ENCODE results near the gene IFI27L1. TPM values are rescaled to one million over a fixed set of nuclear protein-coding genes. Genes with fewer than 3 reads are reported as not detected.

The IFI27L1 gene
- total RNA-seq, 3 donors from 2014 or later (not counting 1 experiment from before 2014, with no cell fraction given), result 10.1 to 15.1 (median 12.1) TPM

- DNase-seq (no peak), ATAC-seq (no peak)
- Histone ChIP-seq H3K27ac (ENCODE audit: low read length) (no peak overlapping the region), H3K9me3 (ENCODE audit: control insufficient read depth, insufficient read depth, low read length) (peaks cover 5% of the 10 kb centered on the region), H3K27me3 (ENCODE audit: control insufficient read depth, insufficient read depth, low read length) (peaks cover 8% of the 10 kb centered on the region), H3K4me3 (ENCODE audit: low read length) (no peak overlapping the region), H3K36me3 (ENCODE audit: control insufficient read depth, insufficient read depth, low read length) (no peaks in the 10 kb centered on the region), H3K4me1 (ENCODE audit: control insufficient read depth, insufficient read depth, low read length) (no peaks in the 10 kb centered on the region)
- intact Hi-C loops (cut with micrococcal nuclease), result no loop called here
- H3K27ac Mint-ChIP-seq, result no peak overlapping the region
- peaks cover under 1% of the 10 kb centered on the region in 2 donors for H3K4me1 Mint-ChIP-seq
- H3K36me3 Mint-ChIP-seq, result no peaks in the 10 kb centered on the region
- peaks cover 20 to 31% of the 10 kb centered on the region in 2 donors for H3K27me3 Mint-ChIP-seq (ENCODE audit: low read depth in 2 of 2)
- no peaks in the 10 kb centered on the region for H3K9me3 Mint-ChIP-seq
- H3K4me3 Mint-ChIP-seq, result no peak overlapping the region
- TF ChIP-seq CTCF (IDR thresholded peaks at IDR 0.05), result no peak
- WGBS (ENCODE audit: insufficient coverage), result 70% methylated on average over 4 of the region's 4 CpGs
These were observed 54.4 kb downstream of the IFI27L1 start for GRCh38 chr14:94135476-94135875.

- Mint-ChIP-seq H3K36me3 (no peaks in the 10 kb centered on the region), H3K27ac (no peak overlapping the region), H3K9me3 (no peaks in the 10 kb centered on the region), H3K27me3 (ENCODE audit: low read depth in 2 of 2) (peaks cover 20 to 31% of the 10 kb centered on the region in 2 donors), H3K4me1 (no peaks in the 10 kb centered on the region), H3K4me3 (no peak overlapping the region)
- Histone ChIP-seq H3K9me3 (ENCODE audit: control insufficient read depth, insufficient read depth, low read length) (peaks cover 5% of the 10 kb centered on the region), H3K36me3 (ENCODE audit: control insufficient read depth, insufficient read depth, low read length) (no peaks in the 10 kb centered on the region), H3K27me3 (ENCODE audit: control insufficient read depth, insufficient read depth, low read length) (peaks cover 8% of the 10 kb centered on the region), H3K4me3 (ENCODE audit: low read length) (no peak overlapping the region), H3K27ac (ENCODE audit: low read length) (no peak overlapping the region), H3K4me1 (ENCODE audit: control insufficient read depth, insufficient read depth, low read length) (no peaks in the 10 kb centered on the region)
- intact Hi-C loops (cut with micrococcal nuclease), result loop anchor here (1.0 kb wide), 1 partner anchor 100 kb away; no protein-coding TSS in a partner anchor
- TF ChIP-seq CTCF (IDR thresholded peaks at IDR 0.05), result peak; percentile 94
- 36% methylated on average over 18 of the region's 18 CpGs for WGBS (ENCODE audit: insufficient coverage)
- DNase-seq, result peak; percentile 83 to 90
- peak; percentile 90 to 95 (median 95) for ATAC-seq
These were observed 55.6 kb downstream of the IFI27L1 start for GRCh38 chr14:94136575-94137331.

GRCh38 chr14:94138251-94138650 lies 57.1 kb downstream of the IFI27L1 start:
- no peaks in the 10 kb centered on the region for H3K36me3 Mint-ChIP-seq
- no peak overlapping the region for H3K4me3 Mint-ChIP-seq
- DNase-seq, result no peak
- H3K27me3 ChIP-seq (ENCODE audit: control insufficient read depth, insufficient read depth, low read length), result peaks cover 8% of the 10 kb centered on the region
- ATAC-seq, result no peak
- H3K9me3 Mint-ChIP-seq, result no peaks in the 10 kb centered on the region
- no peak overlapping the region for H3K27ac ChIP-seq (ENCODE audit: low read length)
- 89% methylated on average over 9 of the region's 9 CpGs for WGBS (ENCODE audit: insufficient coverage)
- intact Hi-C loops (cut with micrococcal nuclease), result no loop called here
- H3K4me1 Mint-ChIP-seq, result no peaks in the 10 kb centered on the region
- H3K9me3 ChIP-seq (ENCODE audit: control insufficient read depth, insufficient read depth, low read length), result peaks cover 5% of the 10 kb centered on the region
- peaks cover 16 to 24% of the 10 kb centered on the region in 2 donors for H3K27me3 Mint-ChIP-seq (ENCODE audit: low read depth in 2 of 2)
- no peak for TF ChIP-seq CTCF (IDR thresholded peaks at IDR 0.05)
- H3K27ac Mint-ChIP-seq, result no peak overlapping the region
- no peak overlapping the region for H3K4me3 ChIP-seq (ENCODE audit: low read length)
- no peaks in the 10 kb centered on the region for H3K4me1 ChIP-seq (ENCODE audit: control insufficient read depth, insufficient read depth, low read length)
- H3K36me3 ChIP-seq (ENCODE audit: control insufficient read depth, insufficient read depth, low read length), result no peaks in the 10 kb centered on the region

Measured in natural killer cell (primary cell).